ENCODE results near the gene TRDN.

GRCh38 chr6:123616016-123616415 is 20.7 kb downstream of the TRDN start:
- TF ChIP-seq, protein P1, sequence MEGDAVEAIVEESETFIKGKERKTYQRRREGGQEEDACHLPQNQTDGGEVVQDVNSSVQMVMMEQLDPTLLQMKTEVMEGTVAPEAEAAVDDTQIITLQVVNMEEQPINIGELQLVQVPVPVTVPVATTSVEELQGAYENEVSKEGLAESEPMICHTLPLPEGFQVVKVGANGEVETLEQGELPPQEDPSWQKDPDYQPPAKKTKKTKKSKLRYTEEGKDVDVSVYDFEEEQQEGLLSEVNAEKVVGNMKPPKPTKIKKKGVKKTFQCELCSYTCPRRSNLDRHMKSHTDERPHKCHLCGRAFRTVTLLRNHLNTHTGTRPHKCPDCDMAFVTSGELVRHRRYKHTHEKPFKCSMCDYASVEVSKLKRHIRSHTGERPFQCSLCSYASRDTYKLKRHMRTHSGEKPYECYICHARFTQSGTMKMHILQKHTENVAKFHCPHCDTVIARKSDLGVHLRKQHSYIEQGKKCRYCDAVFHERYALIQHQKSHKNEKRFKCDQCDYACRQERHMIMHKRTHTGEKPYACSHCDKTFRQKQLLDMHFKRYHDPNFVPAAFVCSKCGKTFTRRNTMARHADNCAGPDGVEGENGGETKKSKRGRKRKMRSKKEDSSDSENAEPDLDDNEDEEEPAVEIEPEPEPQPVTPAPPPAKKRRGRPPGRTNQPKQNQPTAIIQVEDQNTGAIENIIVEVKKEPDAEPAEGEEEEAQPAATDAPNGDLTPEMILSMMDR (IDR thresholded peaks at IDR 0.05), result no peak
- no peak for TF ChIP-seq POLR2A (IDR thresholded peaks at IDR 0.05)
- TF ChIP-seq EP300 (IDR thresholded peaks at IDR 0.05), result no peak

Measured in ovary (tissue), 3 donors.